GM13976 (cell line): Measurements from ENCODE around the gene SUB1.
A peak's percentile ranks its signal among the peaks of the same experiment; 100 is the strongest.
"Not testable (repeated sequence)": the region's sequence is repeated elsewhere in the genome, so short reads cannot be mapped to it uniquely, and the experiment has no call there.

Experiments
- DNase-seq: peaks from one replicate; pipeline ENCODE4 v3.0.0; 2012; ENCODE audit warnings: low spot score
- CTCF ChIP-seq: IDR thresholded peaks from 2 replicates; pipeline ENCODE4 v1.5.1; 2012; ENCODE audit warnings: borderline replicate concordance, mild to moderate bottlenecking; ENCODE audit not compliant: insufficient read depth; ENCODE audit errors: extremely low read depth, missing control alignments, control extremely low read depth
- in situ Hi-C: fragments of 300-500 bp; cut with MboI; formaldehyde crosslinking; loops from one replicate; pipeline ENCODE4 v1.12.0; 2022; ENCODE audit warnings: low sequenced_read_pairs, mixed read lengths, inconsistent platforms; ENCODE audit not compliant: unreplicated experiment

Gene SUB1

GRCh38 chr5:32542216-32543059, 42.9 kb upstream of the SUB1 start:
- TF ChIP-seq CTCF = no peak
- in situ Hi-C loops = no loop called here
- DNase-seq = peak; percentile 54

GRCh38 chr5:32543291-32543690, 42.1 kb upstream of the SUB1 start:
- no peak for TF ChIP-seq CTCF
- DNase-seq = no peak
- in situ Hi-C loops = no loop called here

GRCh38 chr5:32545102-32545800, 40.1 kb upstream of the SUB1 start:
- TF ChIP-seq CTCF = no peak
- DNase-seq = no peak
- in situ Hi-C loops = no loop called here

- in situ Hi-C loops = no loop called here
- no peak for TF ChIP-seq CTCF
- no peak for DNase-seq
These were observed 34.2 kb upstream of the SUB1 start for GRCh38 chr5:32551194-32551593.

GRCh38 chr5:32551865-32552264, 33.5 kb upstream of the SUB1 start:
- in situ Hi-C loops = no loop called here
- no peak for DNase-seq
- TF ChIP-seq CTCF = no peak

GRCh38 chr5:32552491-32552890, 32.9 kb upstream of the SUB1 start:
- DNase-seq, in situ Hi-C loops: not testable (repeated sequence)

- TF ChIP-seq CTCF = no peak
- DNase-seq = no peak
- in situ Hi-C loops = no loop called here
These were observed 32.4 kb upstream of the SUB1 start for GRCh38 chr5:32552936-32553335.

GRCh38 chr5:32554181-32554780, 31.1 kb upstream of the SUB1 start:
- DNase-seq, in situ Hi-C loops: not testable (repeated sequence)

- in situ Hi-C loops, DNase-seq: not testable (repeated sequence)
These were observed 28.8 kb upstream of the SUB1 start for GRCh38 chr5:32556543-32556942.
